ENCODE measurements around the gene GSTO2.

The GSTO2 gene

DNA sequence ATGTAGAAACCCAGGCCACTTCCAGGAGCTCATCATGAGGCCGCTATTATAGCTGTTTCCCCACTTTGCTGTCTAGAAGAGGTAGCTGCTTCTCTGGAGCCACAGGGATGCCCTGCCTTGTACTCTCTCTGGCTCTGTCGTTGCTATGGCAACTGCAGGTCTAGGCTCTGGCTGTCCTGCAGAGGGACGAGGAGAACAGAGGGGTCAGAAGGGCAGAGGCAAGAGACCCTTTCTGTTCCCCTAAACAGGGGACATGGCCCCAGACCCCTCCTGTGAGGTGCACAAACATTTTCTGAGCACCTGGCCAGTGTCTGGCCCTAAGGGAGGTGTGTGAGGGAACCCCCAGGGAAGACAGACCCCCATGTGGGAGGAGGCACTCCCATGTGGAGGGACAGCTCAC, 37.9 kb downstream of the GSTO2 start:
- Histone ChIP-seq H3K27me3 (ENCODE audit: control insufficient read depth, low read length) (peaks cover 3% of the 10 kb centered on the region), H3K4me3 (ENCODE audit: low read length) (no peak overlapping the region), H3K9me3 (ENCODE audit: control insufficient read depth, insufficient read depth, low read length) (no peaks in the 10 kb centered on the region), H3F3A (ENCODE audit: control insufficient read depth, insufficient read depth) (no peaks in the 10 kb centered on the region; the same call in 1 of the 2 replicates), H3K27ac (ENCODE audit: low read depth, low read length) (no peak overlapping the region), H3K79me2 (ENCODE audit: control insufficient read depth, low read length) (no peaks in the 10 kb centered on the region), H3K36me3 (ENCODE audit: control insufficient read depth, low read length) (peaks cover 2% of the 10 kb centered on the region; the same call in 1 of the 2 replicates), H3K9me2 (replicated peaks; ENCODE audit: control insufficient read depth, low read length) (no peaks in the 10 kb centered on the region), H4K20me1 (ENCODE audit: control insufficient read depth, insufficient read depth, low read depth, low read length) (peaks cover 3% of the 10 kb centered on the region; the same call in 1 of the 2 replicates), H3K4me2 (ENCODE audit: low read length) (no peak overlapping the region), H3K4me1 (ENCODE audit: control insufficient read depth, low read length) (no peaks in the 10 kb centered on the region)
- TF ChIP-seq, protein P1, sequence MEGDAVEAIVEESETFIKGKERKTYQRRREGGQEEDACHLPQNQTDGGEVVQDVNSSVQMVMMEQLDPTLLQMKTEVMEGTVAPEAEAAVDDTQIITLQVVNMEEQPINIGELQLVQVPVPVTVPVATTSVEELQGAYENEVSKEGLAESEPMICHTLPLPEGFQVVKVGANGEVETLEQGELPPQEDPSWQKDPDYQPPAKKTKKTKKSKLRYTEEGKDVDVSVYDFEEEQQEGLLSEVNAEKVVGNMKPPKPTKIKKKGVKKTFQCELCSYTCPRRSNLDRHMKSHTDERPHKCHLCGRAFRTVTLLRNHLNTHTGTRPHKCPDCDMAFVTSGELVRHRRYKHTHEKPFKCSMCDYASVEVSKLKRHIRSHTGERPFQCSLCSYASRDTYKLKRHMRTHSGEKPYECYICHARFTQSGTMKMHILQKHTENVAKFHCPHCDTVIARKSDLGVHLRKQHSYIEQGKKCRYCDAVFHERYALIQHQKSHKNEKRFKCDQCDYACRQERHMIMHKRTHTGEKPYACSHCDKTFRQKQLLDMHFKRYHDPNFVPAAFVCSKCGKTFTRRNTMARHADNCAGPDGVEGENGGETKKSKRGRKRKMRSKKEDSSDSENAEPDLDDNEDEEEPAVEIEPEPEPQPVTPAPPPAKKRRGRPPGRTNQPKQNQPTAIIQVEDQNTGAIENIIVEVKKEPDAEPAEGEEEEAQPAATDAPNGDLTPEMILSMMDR (IDR thresholded peaks at IDR 0.05; ENCODE audit: low read depth, low read length, poor library complexity, severe bottlenecking) = no peak
- no peak for TF ChIP-seq EZH2phosphoT487 (IDR thresholded peaks at IDR 0.05; ENCODE audit: borderline replicate concordance, low read length)

DNA sequence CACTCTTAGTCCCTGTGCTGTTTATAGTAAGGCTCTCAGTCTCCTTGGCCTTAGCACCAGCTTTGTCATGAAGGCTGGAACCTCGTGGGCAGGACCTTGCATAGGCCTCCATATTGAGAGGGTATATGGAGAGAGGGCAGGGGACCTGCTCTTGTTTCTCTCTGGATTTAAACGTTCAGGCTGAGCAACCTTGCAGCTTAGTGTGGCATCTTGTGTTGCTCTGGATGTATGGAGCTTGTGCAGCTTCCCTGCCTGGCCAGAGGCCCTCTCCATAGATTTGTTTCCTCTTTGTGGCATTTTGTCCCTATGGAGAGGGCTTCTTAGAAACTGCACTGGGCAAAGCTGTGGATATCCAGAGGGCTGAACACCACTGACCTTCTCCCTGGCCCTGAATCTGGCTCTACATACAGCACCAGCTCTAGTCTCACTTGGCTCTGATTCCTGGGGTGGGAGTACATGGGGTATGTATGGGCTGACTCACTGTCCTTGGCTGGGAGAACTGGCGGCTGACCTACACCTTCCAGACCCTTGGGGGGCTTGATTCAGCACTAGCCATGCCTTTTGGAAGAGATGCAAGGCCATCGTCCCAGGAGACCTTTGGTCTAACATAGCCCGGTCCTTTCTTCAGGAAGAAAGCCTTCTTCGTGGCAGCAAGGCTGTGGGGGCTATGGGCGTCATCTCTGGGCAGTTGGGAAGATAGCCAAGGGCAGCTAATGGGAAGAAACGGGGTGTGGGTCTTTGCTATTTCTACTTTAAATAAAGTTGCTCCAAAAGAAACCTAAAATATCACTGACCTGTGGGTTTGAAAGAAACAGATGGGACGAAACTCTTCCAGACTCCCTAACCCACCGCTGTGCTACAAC, 38.8 kb downstream of the GSTO2 start:
- no peak for TF ChIP-seq EZH2phosphoT487 (IDR thresholded peaks at IDR 0.05; ENCODE audit: borderline replicate concordance, low read length)
- TF ChIP-seq, protein P1 (IDR thresholded peaks at IDR 0.05; ENCODE audit: low read depth, low read length, poor library complexity, severe bottlenecking) = no peak
- Histone ChIP-seq H3K9me3 (ENCODE audit: control insufficient read depth, insufficient read depth, low read length) (no peaks in the 10 kb centered on the region), H3K27ac (ENCODE audit: low read depth, low read length) (no peak overlapping the region), H3K27me3 (ENCODE audit: control insufficient read depth, low read length) (no peaks in the 10 kb centered on the region), H3K4me3 (ENCODE audit: low read length) (no peak overlapping the region), H4K20me1 (ENCODE audit: control insufficient read depth, insufficient read depth, low read depth, low read length) (peaks cover 3% of the 10 kb centered on the region; the same call in 1 of the 2 replicates), H3K4me1 (ENCODE audit: control insufficient read depth, low read length) (no peaks in the 10 kb centered on the region), H3F3A (ENCODE audit: control insufficient read depth, insufficient read depth) (no peaks in the 10 kb centered on the region; the same call in 1 of the 2 replicates), H3K9me2 (replicated peaks; ENCODE audit: control insufficient read depth, low read length) (no peaks in the 10 kb centered on the region), H3K79me2 (ENCODE audit: control insufficient read depth, low read length) (no peaks in the 10 kb centered on the region), H3K36me3 (ENCODE audit: control insufficient read depth, low read length) (peaks cover 8% of the 10 kb centered on the region; the same call in 1 of the 2 replicates), H3K4me2 (ENCODE audit: low read length) (no peak overlapping the region)

DNA sequence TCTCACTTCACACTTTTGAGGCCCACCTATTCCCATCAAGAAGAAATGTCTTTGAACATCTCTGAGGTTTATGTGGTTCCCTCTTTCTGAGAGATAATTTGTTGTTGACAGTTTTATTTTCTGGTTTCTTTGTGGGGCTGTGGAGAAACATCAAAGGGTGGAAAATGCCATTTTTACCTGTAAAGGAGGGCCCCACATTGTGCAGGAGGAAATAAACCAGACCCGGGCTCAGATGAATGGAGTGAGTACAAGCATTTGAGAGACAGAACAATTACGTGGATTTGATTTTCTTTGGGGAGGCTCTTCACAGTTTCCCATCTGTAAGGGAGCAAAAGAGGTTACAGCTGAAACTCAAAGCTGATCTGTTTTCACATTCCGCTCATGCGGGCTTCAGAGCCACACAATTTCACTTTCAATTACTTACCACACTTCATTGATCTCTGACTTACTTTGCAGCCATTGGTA, 39.5 kb downstream of the GSTO2 start:
- Histone ChIP-seq H3K9me2 (replicated peaks; ENCODE audit: control insufficient read depth, low read length) (no peaks in the 10 kb centered on the region), H3F3A (ENCODE audit: control insufficient read depth, insufficient read depth) (no peaks in the 10 kb centered on the region; the same call in 1 of the 2 replicates), H3K36me3 (ENCODE audit: control insufficient read depth, low read length) (peaks cover 14% of the 10 kb centered on the region), H3K4me2 (ENCODE audit: low read length) (no peak overlapping the region), H3K4me1 (ENCODE audit: control insufficient read depth, low read length) (no peaks in the 10 kb centered on the region), H3K27me3 (ENCODE audit: control insufficient read depth, low read length) (no peaks in the 10 kb centered on the region), H3K9me3 (ENCODE audit: control insufficient read depth, insufficient read depth, low read length) (no peaks in the 10 kb centered on the region), H4K20me1 (ENCODE audit: control insufficient read depth, insufficient read depth, low read depth, low read length) (peaks cover 3% of the 10 kb centered on the region; the same call in 1 of the 2 replicates), H3K79me2 (ENCODE audit: control insufficient read depth, low read length) (0 out of 2 replicates have a peak, but pooled peaks cover 2% of the 10 kb centered on the region), H3K27ac (ENCODE audit: low read depth, low read length) (no peak overlapping the region), H3K4me3 (ENCODE audit: low read length) (no peak overlapping the region)
- TF ChIP-seq, protein P1 (IDR thresholded peaks at IDR 0.05; ENCODE audit: low read depth, low read length, poor library complexity, severe bottlenecking) = no peak
- TF ChIP-seq EZH2phosphoT487 (IDR thresholded peaks at IDR 0.05; ENCODE audit: borderline replicate concordance, low read length) = no peak

Measured in DOHH2 (cell line).